Measurements from ENCODE around the gene VPS50. TPM values are rescaled to one million over a fixed set of nuclear protein-coding genes. Genes with fewer than 3 reads are reported as not detected.

The VPS50 gene
- total and polyA plus RNA-seq, 2 donors (not counting 3 experiments of a cell fraction or from before 2014, with no cell fraction given), result 6.6 to 25.6 TPM

DNA sequence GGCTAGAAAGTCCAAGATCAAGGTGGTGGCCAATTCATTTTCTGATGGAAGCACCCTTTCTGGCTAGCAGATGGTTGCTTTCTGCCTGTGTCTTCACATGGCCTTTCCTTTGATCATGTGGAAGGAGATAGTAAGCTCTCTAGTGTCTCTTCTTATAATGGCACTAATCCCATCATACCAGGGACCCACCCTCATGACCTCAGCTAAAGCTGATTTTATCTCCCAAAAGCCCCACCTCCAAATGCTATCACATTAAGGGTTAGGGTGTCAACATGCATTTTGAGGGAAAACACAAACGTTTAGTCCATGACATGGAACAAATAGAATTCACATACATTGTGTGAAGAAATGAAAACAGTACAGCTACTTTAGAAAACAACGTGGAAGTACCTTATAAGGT is 100.0 kb downstream of the VPS50 start:
- TF ChIP-seq MYC (IDR thresholded peaks at IDR 0.05; ENCODE audit: low read depth, low read length) (no peak), FOS (IDR thresholded peaks at IDR 0.05; ENCODE audit: borderline replicate concordance, insufficient read depth, low read length) (no peak), CTCF (IDR thresholded peaks at IDR 0.05; ENCODE audit: extremely low read depth in 1 of 2, insufficient read depth in 1 of 2, low read depth in 1 of 2, low read length in 2 of 2) (no peak), POLR2AphosphoS5 (IDR thresholded peaks at IDR 0.05; ENCODE audit: insufficient read depth, low read depth, low read length) (no peak), JUN (IDR thresholded peaks at IDR 0.05; ENCODE audit: borderline replicate concordance, insufficient read depth, insufficient read length, low read depth) (no peak), GATA2 (IDR thresholded peaks at IDR 0.05; ENCODE audit: insufficient read depth, insufficient read length, low read depth, low read length) (no peak), EZH2 (IDR thresholded peaks at IDR 0.05; ENCODE audit: borderline replicate concordance, low read depth, low read length, severe bottlenecking) (no peak), POLR2A (IDR thresholded peaks at IDR 0.05; ENCODE audit: low read depth, low read length) (no peak)
- TF ChIP-seq, protein P1, sequence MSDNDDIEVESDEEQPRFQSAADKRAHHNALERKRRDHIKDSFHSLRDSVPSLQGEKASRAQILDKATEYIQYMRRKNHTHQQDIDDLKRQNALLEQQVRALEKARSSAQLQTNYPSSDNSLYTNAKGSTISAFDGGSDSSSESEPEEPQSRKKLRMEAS (IDR thresholded peaks at IDR 0.05; ENCODE audit: insufficient read depth, insufficient read length), result no peak
- H3K36me3 ChIP-seq (ENCODE audit: control insufficient read depth in 2 of 2, extremely low read depth in 1 of 2, insufficient read depth in 2 of 2, low read length in 2 of 2), result no peaks in the 10 kb centered on the region
- no peaks in the 10 kb centered on the region for H3K4me1 ChIP-seq (ENCODE audit: control insufficient read depth, extremely low read depth, insufficient read depth, low read length)
- no peak overlapping the region for H3K27ac ChIP-seq (ENCODE audit: insufficient read depth, low read depth, low read length)
- FAIRE-seq, result no peak
- dilution Hi-C loops (cut with MboI; ENCODE audit: extremely low pct_ligation_motif_present, low sequenced_read_pairs) (no loop called here), intact Hi-C loops (cut with micrococcal nuclease) (no loop called here)
- no peak overlapping the region for H2AFZ ChIP-seq (ENCODE audit: low read depth, low read length)
- CTCF ChIA-PET, result interaction anchor here (0.7 kb wide), 1 partner anchor 53 kb away, joined by 3 read pairs; no protein-coding TSS in a partner anchor
- no peaks in the 10 kb centered on the region for H3K9me1 ChIP-seq (replicated peaks; ENCODE audit: control insufficient read depth, extremely low read depth, insufficient read depth, low read length)
- H3K4me2 ChIP-seq (ENCODE audit: insufficient read depth, low read length), result no peak overlapping the region
- no peak for DNase-seq (ENCODE audit: low read depth, low spot score)
- no peaks in the 10 kb centered on the region for H4K20me1 ChIP-seq (replicated peaks; ENCODE audit: control insufficient read depth, extremely low read depth, insufficient read depth, low read length)
- POLR2A ChIA-PET, result no interaction called here
- no peaks in the 10 kb centered on the region for H3K27me3 ChIP-seq (ENCODE audit: control insufficient read depth in 2 of 2, insufficient read depth in 2 of 2, low read length in 2 of 2)
- H3K9me3 ChIP-seq (replicated peaks; ENCODE audit: control insufficient read depth, insufficient read depth, low read length), result no peaks in the 10 kb centered on the region
- no peak overlapping the region for H3K9ac ChIP-seq (replicated peaks; ENCODE audit: extremely low read depth, insufficient read depth, low read length)
- BruUV-seq (replicated peaks), result no TSS peak
- no peaks in the 10 kb centered on the region for H3K79me2 ChIP-seq (ENCODE audit: control insufficient read depth, insufficient read depth, low read length)
- H3K4me3 ChIP-seq (replicated peaks in 1 of 3; ENCODE audit: insufficient read depth in 1 of 3, low read depth in 1 of 3, low read length in 3 of 3), result no peak overlapping the region
